GM19452 (cell line): Measurements from ENCODE around the gene SPEN.

ENCODE experiments used
- ATAC-seq: cut with Tn5 transposase; IDR thresholded peaks from one replicate; pipeline ENCODE4 v1.9.1; 2021; ENCODE audit not compliant: unreplicated experiment

SPEN gene

DNA sequence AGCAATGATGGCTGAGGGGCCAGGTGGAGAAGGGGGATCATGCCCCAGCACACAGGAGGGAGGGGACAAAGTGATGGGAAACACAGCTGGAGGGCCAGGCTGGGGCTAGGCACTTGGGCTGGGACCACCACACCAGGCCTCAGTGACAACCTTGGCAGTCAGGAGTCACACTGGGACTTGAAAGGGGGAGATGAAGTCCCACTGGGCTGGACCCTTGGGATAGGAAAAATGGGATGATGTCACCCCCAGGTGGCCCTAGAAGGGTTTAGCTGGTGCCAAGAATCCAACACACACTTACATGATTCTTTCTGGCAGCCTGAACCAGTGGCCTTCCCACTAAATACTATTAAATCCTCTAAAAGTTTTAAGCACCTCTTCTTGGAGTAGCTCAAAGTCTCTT is 111.3 kb downstream of the SPEN start:
- ATAC-seq, result no peak

DNA sequence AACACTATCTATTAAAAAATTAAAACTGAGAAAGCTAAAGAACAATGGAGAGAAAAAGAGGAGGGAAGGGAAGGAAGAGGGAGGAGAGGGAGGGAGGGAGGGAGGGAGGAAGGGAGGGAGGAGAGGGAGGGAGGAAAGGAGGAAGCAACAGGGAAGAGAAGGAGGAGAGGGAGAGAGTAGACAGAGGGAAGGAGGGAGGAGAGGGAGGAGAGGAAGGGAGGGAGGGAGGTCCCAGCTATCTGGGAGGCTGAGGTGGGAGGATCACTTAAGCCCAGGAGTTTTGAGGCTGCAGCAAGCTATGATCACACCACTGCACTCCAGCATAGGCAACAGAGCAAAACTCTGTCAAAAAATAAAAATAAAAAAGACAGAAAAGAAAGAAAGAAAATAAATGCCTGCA is 111.9 kb downstream of the SPEN start:
- no peak for ATAC-seq

DNA sequence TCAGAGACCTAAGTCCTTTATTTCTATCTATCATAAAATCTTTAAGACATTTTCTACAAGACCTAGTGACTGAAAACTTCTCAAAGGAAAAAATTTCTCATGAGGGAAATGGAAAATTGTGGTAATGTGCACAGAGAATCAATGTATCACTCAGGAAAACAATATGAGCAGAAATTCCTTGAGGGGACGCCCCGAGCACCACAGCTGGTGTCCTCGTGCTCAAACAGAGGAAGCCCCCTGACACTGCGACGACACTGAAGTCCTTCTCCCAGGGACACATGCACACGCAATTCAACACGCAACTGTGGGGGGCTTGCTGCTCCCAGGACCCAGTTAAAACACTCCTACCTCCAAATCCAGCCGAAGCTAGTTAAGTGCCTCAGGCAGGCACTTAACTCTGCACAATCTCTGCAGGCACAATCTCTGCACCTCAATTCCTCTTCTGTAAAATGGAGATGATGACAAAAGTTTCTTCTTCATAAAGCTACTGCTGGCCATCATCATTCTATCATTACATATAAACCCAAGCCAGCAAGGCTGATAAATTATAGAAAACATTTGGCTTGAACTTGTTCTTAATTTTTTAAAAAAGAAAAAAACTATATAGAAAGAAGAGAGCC is 112.4 kb downstream of the SPEN start:
- no peak for ATAC-seq

DNA sequence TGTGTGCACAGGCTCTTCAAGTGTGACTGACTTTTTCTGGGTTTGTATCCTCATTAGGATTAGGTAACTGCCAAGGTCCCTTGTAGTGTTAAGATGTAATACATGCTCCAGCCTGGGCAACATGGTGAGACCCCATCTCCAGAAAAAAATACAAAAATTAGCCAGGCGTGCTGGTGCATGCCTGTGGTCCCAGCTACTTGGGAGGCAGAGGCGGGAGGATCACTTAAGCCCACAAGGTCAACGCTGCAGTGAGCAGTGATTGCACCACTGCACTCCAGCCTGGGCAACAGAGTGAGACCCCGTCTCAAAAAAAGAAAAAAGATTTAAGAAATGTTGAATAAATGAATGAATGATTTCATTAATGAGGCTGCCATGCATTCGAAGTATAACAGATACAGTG is 113.3 kb downstream of the SPEN start:
- no peak for ATAC-seq

DNA sequence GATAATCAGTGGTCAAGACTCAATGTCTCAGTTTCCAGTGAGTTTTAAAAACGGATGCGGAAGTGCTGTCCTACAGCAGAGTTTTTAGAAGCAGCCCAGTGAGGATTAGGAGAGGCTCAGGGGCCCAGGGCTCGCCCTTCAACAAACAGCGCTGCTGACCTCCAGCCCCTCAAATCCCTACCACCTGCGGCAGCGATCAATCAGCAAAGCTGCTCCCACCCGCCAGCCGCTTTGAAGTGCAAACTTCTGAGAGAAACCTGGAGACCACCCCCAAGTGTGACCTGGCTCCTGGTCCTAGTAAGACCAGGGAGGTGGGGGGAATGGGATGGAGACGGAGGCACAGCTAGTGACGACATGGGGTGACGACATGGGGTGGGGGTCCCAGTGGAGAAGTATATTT is 114.0 kb downstream of the SPEN start:
- ATAC-seq, result no peak

DNA sequence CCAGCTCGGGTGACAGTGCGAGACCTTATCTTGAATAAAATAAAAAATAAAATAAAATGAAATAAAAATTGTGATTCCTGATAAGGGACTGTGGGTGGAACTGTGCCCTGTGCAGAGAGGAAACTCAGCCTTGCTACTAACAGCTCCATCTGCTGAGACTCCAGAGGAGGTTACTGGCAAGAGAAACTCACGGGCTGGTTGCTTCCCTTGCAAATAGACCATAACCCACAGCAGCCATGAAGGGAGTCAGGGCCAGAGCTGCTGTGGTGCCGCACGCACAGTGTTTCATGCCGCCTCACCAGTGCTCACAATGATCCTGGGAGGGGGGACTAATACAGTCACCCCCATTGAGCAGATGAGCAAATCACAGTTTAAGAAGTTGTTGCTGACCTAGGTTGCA is 114.7 kb downstream of the SPEN start:
- no peak for ATAC-seq

DNA sequence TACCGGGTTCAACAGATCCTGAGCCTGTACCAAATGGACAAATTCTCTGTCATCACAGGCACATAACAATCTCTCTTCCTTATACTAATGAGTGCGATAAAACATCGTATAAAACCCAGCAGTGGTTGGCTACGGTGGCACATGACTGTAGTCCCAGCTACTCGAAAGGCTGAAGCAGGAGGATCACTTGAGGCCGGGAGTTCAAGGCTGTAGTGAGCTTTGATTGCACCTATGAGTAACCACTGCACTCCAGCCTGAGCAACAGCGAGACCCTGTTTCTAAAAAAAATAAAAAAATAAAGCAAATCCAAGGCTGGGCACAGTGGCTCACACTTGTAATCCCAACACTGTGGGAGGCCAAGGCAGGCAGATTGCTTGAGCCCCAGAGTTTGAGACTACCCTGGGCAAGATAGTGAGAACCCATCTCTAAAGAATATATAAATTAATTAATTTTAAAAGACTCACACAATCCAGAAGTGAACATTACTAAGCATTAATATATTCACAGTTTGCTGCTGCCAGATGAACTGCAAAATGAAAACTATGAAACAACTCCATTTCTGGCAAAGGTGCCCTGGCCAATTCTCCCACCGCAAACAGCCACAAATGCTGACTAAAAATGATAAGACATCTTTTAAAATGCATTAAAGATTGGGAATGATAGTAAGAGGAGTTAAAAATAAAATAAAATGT is 115.3 kb downstream of the SPEN start:
- no peak for ATAC-seq

DNA sequence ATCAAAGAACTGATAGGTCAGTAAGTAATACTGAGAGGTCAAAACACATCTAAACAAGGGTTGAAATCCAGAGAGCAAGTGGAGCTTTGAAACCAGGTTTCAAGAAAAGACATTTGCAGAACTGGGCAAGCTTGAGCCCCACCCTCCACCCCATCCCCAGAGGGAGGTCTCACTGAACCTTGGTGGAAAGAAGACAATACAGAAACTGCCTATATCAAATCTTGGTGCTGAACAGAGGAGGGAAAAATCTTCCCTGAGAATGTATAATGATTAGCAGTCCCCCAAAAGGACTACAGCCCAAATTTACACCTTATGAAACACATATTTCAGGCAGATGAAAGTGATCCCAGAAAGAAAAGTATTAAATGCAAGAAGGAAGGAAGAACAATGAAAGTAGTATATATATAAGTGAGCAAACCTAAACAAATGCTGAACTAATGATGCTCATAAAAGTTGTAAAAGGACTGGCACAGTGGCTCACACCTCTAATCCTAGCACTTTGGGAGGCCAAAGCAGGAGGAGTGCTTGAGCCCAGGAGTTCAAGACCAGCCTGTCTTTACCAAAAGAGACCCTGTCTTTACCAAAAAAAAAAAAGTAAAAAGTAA is 116.0 kb downstream of the SPEN start:
- ATAC-seq, result no peak

DNA sequence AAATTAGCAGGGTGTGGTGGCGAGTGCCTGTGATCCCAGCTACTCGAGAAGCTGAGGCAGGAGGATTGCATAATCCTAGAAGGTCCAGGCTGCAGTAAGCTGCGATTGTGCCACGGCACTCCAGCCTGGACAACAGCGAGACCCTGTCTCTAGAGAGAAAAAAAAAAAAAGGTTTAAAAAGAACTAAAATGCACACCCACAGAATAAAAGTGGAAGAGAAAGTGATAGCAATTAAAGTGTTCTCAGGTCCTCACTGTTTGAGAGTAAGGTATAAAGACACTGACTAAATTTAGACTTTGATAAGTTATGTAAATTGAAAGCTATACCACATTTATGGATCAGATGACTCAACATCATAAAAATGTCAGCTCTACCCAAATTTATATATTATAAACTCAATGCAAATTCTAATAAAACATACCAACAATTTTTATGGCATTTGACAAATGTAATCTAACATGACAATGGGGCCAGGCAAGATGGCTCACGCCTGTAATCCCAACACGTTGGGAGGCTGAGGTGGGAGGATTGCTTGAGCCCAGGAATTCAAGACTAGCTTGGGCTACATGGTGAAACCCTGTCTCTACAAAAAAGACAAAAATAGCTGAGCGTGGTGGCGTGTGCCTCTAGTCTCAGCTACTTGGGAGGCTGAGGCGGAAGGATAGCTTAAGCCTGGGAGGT is 116.6 kb downstream of the SPEN start:
- no peak for ATAC-seq

DNA sequence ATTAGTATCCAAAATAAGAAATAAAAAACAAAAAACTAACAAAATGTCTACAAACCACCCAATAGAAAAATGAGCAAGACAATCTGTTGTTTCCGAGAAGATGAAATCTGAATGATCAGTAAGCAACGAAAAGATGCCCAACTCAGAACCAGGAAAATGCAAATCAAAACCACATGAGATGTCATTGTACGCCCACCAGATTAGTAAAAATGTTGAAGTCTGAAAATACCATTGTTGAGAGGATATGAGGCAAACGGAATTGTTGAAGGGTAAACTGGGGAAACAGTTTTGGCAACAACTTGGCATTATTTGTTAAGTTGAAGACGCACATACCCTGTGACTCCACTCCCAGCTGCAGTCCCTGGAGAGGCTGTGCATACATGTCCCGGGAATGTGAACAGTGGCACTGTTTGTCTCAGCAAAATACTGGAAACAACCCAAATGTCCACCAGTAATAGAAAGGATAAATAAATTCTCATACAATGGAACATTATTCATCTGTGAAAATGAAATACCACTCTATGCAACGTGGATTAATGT is 117.8 kb downstream of the SPEN start:
- ATAC-seq, result no peak

DNA sequence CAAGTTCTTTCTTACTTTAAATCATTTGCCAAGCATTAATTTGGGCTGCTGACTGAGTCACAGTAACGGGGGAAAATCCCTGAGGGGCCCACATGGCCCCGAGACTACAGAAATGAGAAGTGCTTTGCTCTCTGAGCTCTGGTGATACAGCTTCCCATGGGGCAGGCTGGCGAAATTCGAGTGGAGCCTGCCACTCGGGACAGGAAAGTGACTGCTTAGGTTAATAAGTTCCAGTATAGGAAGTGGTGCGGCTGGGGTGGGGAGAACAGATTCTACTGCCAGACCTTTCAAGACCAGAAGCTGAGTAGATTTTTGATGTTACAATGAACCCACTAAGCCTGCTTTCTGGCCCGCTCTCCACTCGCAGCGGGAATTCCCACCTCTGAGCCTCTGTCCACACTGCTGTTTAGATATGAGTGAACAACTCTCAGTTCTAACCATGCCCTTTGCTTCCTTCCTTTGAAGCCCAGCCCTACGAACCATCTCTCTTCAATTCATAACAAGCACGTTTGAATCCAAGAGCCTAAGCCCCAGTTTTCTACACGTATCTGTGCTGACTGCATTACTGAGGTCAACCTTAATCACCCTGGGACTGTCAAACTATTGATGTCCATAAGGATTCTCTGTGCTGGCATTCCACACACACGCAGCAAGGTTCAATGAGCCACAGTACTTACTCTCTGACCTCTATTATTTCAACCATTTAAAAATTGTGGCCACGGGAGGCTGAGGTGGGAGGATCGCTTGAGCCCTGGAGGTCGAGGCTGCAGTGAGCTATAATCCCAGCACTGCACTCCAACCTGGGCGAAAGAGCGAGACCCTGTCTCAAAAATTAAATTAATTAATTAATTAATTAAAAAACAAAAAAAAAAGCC is 118.8 kb downstream of the SPEN start:
- peak; percentile 72 for ATAC-seq

DNA sequence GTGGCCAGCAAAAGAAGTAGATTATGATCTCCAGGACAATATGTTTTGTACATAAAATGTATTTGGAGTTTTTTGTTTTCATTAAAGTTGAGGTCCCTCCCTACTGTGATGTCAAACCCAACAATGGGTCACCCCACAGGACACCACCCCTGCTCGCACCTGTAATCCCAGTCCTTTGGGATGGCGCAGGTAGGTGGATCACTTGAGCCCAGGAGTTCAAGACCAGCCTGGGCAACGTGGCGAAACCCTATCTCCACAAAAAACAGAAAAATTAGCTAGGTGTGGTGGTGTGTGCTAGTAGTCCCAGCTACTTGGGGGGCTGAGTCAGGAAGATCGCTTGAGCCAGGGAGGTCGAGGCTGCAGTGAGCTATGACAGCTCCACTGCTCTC is 119.4 kb downstream of the SPEN start:
- no peak for ATAC-seq

DNA sequence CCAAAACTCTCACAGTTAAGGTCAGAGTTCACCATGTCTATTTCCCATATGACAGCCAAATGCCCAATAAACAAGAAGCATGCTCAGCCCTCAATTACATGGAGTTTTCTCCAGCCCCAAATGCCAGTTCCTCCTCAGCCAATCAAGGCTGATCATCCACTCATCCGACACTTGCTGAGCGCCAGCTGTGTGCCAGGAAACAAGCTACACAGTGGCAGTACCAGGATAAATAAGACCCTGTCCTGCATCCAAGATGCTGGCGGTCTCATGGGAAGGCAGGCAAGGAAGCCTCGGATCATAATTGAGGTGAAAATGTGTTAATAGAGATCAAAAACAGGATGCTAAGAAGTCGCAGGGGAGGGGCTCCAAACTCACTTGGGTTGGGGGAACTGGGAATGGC is 120.7 kb downstream of the SPEN start:
- ATAC-seq, result no peak

DNA sequence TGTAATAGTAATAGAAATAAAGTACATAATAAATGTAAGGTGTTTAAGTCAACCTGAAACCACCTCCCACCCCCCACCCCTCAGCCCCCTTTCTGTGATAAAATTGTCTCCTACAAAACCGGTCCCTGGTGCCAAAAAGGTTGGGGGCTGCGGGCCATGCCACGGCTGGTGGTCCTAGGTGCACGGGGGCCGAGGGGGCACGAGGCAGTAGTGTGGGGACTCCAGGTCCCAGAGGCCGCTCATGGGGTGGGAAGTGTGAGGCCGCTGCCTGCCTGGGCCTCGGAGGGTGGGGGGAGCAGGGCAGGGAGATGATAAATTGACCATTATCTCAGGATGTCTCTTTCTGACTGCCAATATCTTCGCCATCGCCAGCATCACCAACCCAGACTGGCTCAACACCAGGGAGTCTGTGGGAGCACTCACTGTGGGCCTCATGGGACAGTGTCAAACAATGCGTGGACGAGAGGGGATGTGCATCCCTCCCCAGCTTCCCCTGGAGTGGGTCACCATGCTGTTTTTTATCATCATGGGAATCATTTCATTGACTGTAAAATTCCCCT is 121.9 kb downstream of the SPEN start:
- no peak for ATAC-seq

DNA sequence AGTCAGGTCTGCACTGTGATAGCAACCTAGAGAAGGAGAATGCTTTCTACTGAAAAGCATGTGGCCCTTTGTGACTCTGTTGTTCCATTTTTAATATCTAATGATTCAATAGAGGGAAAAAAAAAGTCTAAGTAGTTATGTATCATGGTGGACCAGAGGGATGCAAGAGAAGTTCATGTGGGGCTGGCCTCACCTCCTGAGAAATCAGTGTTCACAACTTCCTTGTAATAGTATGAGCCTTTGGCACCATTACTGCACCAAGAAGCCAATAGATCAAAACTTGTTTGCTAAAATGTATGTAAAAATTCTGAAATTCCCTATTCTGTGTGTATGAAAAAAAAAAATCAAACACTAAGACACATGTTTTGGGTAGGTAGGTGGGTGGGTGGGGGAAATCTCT is 123.4 kb downstream of the SPEN start:
- ATAC-seq, result no peak

DNA sequence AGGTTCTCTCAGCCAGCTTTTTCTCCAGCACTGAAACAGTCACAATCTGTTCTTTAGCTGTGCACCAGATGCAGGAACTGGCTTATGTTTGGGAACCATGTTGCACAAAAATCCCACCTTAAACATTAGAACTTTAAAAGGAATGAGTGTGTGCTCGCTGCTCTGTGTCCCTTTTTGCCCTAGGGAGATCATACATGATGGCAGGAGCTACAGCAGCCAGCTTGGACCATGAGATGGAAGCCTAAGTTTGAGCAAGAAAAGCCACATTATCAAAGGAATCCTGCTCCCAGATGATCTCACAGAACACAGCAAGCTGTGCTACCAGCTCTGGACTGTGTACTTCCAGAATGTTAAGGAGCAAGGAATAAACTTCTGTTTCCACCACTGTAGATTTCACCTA is 124.9 kb downstream of the SPEN start:
- no peak for ATAC-seq

DNA sequence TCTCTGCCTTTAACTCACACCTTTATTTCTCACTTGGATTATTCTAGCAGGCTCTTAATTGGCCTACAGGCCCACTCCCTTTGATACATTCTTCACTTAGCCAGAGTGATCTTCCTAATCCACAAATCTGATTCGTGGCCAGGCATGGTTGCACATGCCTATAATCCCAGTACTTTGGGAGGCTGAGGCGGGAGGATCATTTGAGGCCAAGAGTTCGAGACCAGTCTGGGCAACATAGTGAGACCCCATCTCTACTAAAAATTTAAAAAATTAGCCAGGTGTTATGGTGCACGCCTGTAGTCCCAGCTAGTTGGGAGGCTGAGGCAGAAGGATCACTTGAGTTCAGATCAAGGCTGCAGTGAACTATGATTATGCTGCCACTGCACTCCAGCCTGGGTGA is 126.3 kb downstream of the SPEN start:
- ATAC-seq, result no peak

DNA sequence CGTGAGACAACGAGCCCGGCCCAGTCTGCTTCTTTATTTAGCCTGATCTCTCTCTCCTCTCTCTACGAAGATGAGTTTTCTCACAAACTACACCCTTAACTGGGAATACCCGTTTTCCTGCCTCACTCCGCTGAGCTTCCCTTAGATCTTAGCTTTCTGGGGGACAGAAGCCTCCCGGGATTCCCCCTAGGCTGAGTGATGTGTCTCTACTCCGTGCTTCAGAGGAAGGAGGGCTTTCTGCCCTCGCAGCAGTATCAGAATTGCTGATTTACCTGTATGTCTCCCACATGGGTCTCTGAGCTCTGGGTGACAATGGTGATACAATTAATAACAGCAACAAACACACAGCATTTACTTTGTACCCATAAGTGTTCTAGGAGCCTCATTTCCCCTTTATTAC is 127.3 kb downstream of the SPEN start:
- ATAC-seq, result peak; percentile 44

DNA sequence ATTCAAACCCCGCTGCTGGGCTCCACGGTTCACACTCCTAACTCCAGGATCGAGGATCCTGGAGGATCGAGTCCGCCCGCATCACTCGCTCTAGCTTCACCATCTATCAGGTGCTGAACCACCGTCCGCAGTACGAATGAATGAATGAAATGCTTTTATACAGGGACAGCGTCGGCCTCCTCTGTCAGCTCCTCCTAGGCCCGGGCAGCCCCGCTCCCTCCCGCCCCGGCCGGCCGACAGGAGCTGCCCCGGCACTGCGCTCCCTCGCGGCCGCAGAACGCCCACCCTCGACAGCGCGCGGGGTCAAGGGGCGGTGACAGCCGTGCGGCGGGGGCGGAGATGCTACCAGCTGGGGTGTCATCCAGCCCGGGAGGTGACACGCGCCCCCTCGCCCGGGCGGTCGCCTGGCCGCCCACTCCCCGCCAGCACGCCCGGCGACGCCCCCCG is 127.9 kb downstream of the SPEN start:
- ATAC-seq, result peak; percentile 57
